Measurements from ENCODE around the gene RAD51AP1.

The RAD51AP1 gene

DNA sequence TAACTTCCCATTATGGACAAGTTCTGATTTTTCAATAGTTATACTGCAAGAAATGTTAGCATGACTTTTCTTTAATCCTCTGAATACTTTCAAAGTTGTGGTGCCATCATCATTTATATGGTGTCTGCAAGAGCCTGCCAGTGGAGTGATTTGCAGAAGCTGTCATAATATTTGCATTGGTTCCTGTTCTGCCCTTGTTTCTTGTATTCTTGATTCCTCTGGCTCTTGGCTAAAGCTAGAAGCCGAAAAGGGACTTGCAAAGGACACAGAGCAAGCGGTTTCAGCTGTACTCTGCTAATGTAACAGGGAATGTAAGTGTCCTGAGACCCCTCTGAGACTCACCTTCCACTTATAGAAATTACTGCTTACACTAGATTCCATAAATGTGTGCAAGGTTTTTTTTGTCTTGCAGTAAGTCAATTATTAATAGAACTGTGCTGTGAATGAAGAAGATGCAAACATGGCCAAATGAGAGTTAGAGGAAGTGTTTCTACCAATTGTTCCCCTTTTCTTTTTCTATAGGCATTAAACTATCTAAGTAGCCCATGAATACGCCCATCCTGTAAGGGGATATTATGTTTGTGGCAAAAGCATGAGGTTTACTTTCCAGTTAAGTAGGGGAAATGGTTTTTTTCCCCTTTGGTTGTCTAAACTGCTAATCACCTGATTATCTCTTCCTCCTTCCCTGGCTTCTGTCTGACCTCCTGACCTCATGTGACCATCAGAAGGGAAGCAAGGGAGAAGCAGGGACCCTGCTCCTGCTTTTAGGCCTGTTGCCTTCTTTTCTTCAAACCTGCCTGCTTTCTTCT lies 28.6 kb downstream of the RAD51AP1 start:
- no peaks in the 10 kb centered on the region for H3K9me2 ChIP-seq (replicated peaks; ENCODE audit: low read depth, low read length)
- H3K79me2 ChIP-seq (ENCODE audit: insufficient read depth, low read length) = no peaks in the 10 kb centered on the region
- no peak overlapping the region for H2AFZ ChIP-seq (ENCODE audit: low read length)
- no peaks in the 10 kb centered on the region for H3K27me3 ChIP-seq (ENCODE audit: insufficient read depth, low read length, poor library complexity, severe bottlenecking)
- H4K20me1 ChIP-seq (ENCODE audit: insufficient read depth, low read length, poor library complexity, severe bottlenecking) = no peaks in the 10 kb centered on the region
- no peak overlapping the region for H3K4me3 ChIP-seq (ENCODE audit: low read length, poor library complexity, severe bottlenecking)
- peaks cover 6% of the 10 kb centered on the region for H3K4me1 ChIP-seq (ENCODE audit: insufficient read depth, low read length, poor library complexity, severe bottlenecking)
- H3F3A ChIP-seq (ENCODE audit: low read depth) = no peaks in the 10 kb centered on the region
- H3K4me2 ChIP-seq (ENCODE audit: low read depth, low read length, poor library complexity, severe bottlenecking) = no peak overlapping the region
- TF ChIP-seq EZH2phosphoT487 (IDR thresholded peaks at IDR 0.05; ENCODE audit: borderline replicate concordance) = no peak
- H3K36me3 ChIP-seq (ENCODE audit: insufficient read depth, low read length) = peaks cover 3% of the 10 kb centered on the region; the same call in 1 of the 2 replicates
- H3K9ac ChIP-seq (ENCODE audit: low read depth, low read length, poor library complexity, severe bottlenecking) = no peak overlapping the region
- H3K9me3 ChIP-seq (ENCODE audit: insufficient read depth, low read depth, low read length) = no peaks in the 10 kb centered on the region

GRCh38 chr12:4569261-4569660 lies 30.6 kb downstream of the RAD51AP1 start:
- H2AFZ ChIP-seq (ENCODE audit: low read length) = no peak overlapping the region
- no peak overlapping the region for H3K4me2 ChIP-seq (ENCODE audit: low read depth, low read length, poor library complexity, severe bottlenecking)
- no peaks in the 10 kb centered on the region for H4K20me1 ChIP-seq (ENCODE audit: insufficient read depth, low read length, poor library complexity, severe bottlenecking)
- no peak for TF ChIP-seq CTCF (conservative IDR thresholded peaks at IDR 0.05; ENCODE audit: low read length)
- TF ChIP-seq EZH2phosphoT487 (IDR thresholded peaks at IDR 0.05; ENCODE audit: borderline replicate concordance) = no peak
- H3K9me2 ChIP-seq (replicated peaks; ENCODE audit: low read depth, low read length) = no peaks in the 10 kb centered on the region
- peaks cover 6% of the 10 kb centered on the region for H3K4me1 ChIP-seq (ENCODE audit: insufficient read depth, low read length, poor library complexity, severe bottlenecking)
- H3F3A ChIP-seq (ENCODE audit: low read depth) = no peaks in the 10 kb centered on the region
- H3K36me3 ChIP-seq (ENCODE audit: insufficient read depth, low read length) = peaks cover 3% of the 10 kb centered on the region; the same call in 1 of the 2 replicates
- H3K9me3 ChIP-seq (ENCODE audit: insufficient read depth, low read depth, low read length) = no peaks in the 10 kb centered on the region
- H3K79me2 ChIP-seq (ENCODE audit: insufficient read depth, low read length) = no peaks in the 10 kb centered on the region
- H3K27me3 ChIP-seq (ENCODE audit: insufficient read depth, low read length, poor library complexity, severe bottlenecking) = no peaks in the 10 kb centered on the region
- H3K4me3 ChIP-seq (ENCODE audit: low read length, poor library complexity, severe bottlenecking) = no peak overlapping the region
- no peak overlapping the region for H3K9ac ChIP-seq (ENCODE audit: low read depth, low read length, poor library complexity, severe bottlenecking)

- Histone ChIP-seq H3K4me1 (ENCODE audit: insufficient read depth, low read length, poor library complexity, severe bottlenecking) (no peaks in the 10 kb centered on the region), H4K20me1 (ENCODE audit: insufficient read depth, low read length, poor library complexity, severe bottlenecking) (no peaks in the 10 kb centered on the region), H3K36me3 (ENCODE audit: insufficient read depth, low read length) (peaks cover 3% of the 10 kb centered on the region; the same call in 1 of the 2 replicates), H3K27me3 (ENCODE audit: insufficient read depth, low read length, poor library complexity, severe bottlenecking) (no peaks in the 10 kb centered on the region), H3K4me3 (ENCODE audit: low read length, poor library complexity, severe bottlenecking) (no peak overlapping the region), H3K9me2 (replicated peaks; ENCODE audit: low read depth, low read length) (no peaks in the 10 kb centered on the region), H3K9ac (ENCODE audit: low read depth, low read length, poor library complexity, severe bottlenecking) (no peak overlapping the region), H3K79me2 (ENCODE audit: insufficient read depth, low read length) (no peaks in the 10 kb centered on the region), H2AFZ (ENCODE audit: low read length) (no peak overlapping the region), H3K9me3 (ENCODE audit: insufficient read depth, low read depth, low read length) (no peaks in the 10 kb centered on the region), H3K4me2 (ENCODE audit: low read depth, low read length, poor library complexity, severe bottlenecking) (no peak overlapping the region), H3F3A (ENCODE audit: low read depth) (no peaks in the 10 kb centered on the region)
- no peak for TF ChIP-seq CTCF (conservative IDR thresholded peaks at IDR 0.05; ENCODE audit: low read length)
- TF ChIP-seq EZH2phosphoT487 (IDR thresholded peaks at IDR 0.05; ENCODE audit: borderline replicate concordance) = no peak
Observed at GRCh38 chr12:4572680-4573079, 34.0 kb downstream of the RAD51AP1 start.
